ENCODE results near the gene KDM3B. TPM values are rescaled to one million over a fixed set of nuclear protein-coding genes. Genes with fewer than 3 reads are reported as not detected.
A peak's percentile ranks its signal among the peaks of the same experiment; 100 is the strongest.

Gene KDM3B
- total RNA-seq, 4 donors from 2014 or later = 21.8 to 96.4 (median 51.5) TPM

DNA sequence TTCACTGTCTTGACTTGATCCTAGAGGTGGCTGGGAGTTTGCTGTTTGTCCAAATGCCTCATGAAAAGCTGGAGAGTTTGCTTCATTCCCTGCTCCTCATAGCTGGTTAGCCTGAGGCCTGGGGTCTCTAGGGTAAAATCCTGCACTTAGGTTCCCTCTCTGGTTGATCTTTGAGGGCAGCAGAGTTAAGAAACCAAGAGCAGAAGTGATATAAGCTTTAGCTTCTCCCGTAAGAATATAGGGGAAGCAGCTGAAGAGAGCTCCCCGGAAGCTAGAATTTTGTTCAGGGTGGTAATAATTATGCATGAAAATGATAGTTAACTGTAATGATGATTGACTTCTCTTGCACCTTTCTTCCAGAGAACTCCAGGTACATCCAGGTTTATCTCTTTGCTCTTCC lies 13.0 kb upstream of the KDM3B start:
- intact Hi-C loops (cut with DNase I; ENCODE audit: low total_unique reads) = no loop called here
- Histone ChIP-seq H3K27me3 (no peaks in the 10 kb centered on the region), H3K9me3 (no peaks in the 10 kb centered on the region), H3K27ac (peak overlapping the region; percentile 92 to 100), H3K4me3 (peak overlapping the region; percentile 88 to 99), H3K4me1 (peaks cover 5 to 6% of the 10 kb centered on the region in 2 donors), H3K36me3 (no peaks in the 10 kb centered on the region)
- no peak for TF ChIP-seq POLR2A (IDR thresholded peaks at IDR 0.05)
- TF ChIP-seq, protein P1, sequence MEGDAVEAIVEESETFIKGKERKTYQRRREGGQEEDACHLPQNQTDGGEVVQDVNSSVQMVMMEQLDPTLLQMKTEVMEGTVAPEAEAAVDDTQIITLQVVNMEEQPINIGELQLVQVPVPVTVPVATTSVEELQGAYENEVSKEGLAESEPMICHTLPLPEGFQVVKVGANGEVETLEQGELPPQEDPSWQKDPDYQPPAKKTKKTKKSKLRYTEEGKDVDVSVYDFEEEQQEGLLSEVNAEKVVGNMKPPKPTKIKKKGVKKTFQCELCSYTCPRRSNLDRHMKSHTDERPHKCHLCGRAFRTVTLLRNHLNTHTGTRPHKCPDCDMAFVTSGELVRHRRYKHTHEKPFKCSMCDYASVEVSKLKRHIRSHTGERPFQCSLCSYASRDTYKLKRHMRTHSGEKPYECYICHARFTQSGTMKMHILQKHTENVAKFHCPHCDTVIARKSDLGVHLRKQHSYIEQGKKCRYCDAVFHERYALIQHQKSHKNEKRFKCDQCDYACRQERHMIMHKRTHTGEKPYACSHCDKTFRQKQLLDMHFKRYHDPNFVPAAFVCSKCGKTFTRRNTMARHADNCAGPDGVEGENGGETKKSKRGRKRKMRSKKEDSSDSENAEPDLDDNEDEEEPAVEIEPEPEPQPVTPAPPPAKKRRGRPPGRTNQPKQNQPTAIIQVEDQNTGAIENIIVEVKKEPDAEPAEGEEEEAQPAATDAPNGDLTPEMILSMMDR (IDR thresholded peaks at IDR 0.05) = no peak
- DNase-seq = no peak

DNA sequence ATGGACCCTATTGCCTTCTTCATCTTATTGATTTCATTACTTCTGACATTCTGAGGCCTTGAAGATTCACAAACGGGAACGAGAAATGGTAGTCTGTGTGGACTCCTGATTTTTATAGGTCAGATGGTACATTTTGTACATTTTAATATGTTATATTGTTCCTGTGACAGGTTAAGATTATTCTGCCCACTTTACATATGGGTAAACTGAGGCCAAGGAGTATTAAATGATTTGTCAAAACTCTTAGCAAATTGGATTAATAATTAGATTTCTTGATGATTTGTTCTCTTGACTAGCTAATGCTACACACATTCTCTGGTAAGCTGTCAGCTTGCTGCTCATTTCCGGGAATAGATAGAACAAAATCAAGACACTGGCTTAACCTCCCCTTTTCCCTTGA lies 12.5 kb upstream of the KDM3B start:
- Histone ChIP-seq H3K9me3 (no peaks in the 10 kb centered on the region), H3K27ac (peak overlapping the region in 1 of 2 donors; percentile 100), H3K27me3 (no peaks in the 10 kb centered on the region), H3K36me3 (no peaks in the 10 kb centered on the region), H3K4me1 (peaks cover 5 to 6% of the 10 kb centered on the region in 2 donors), H3K4me3 (no peak overlapping the region)
- no peak for DNase-seq
- TF ChIP-seq, protein P1 (IDR thresholded peaks at IDR 0.05) = no peak
- TF ChIP-seq POLR2A (IDR thresholded peaks at IDR 0.05) = no peak
- intact Hi-C loops (cut with DNase I; ENCODE audit: low total_unique reads) = no loop called here

DNA sequence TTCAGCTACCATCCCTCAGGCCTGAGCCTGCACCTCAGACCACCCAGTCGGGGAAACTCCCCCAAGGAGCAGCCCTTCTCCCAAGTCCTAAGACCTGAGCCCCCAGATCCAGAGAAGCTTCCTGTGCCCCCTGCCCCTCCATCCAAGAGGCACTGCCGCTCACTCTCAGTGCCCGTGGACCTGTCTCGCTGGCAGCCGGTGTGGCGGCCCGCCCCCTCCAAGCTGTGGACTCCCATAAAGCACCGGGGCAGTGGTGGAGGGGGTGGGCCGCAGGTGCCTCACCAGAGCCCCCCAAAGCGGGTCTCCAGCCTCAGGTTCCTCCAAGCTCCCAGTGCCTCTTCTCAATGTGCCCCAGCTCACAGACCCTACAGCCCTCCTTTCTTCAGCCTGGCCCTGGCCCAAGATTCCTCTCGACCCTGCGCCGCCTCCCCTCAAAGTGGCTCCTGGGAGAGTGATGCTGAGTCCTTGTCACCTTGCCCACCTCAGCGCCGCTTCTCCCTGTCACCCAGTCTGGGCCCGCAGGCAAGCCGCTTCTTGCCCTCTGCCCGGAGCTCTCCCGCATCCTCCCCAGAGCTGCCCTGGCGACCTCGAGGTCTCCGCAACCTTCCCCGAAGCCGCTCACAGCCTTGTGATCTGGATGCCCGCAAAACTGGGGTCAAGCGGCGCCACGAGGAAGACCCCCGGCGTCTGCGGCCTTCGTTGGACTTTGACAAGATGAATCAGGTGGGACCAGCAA lies 7.4 kb upstream of the KDM3B start:
- no peaks in the 10 kb centered on the region for H3K36me3 ChIP-seq
- no peaks in the 10 kb centered on the region for H3K9me3 ChIP-seq
- no peaks in the 10 kb centered on the region for H3K4me1 ChIP-seq
- intact Hi-C loops (cut with DNase I; ENCODE audit: low total_unique reads) = no loop called here
- DNase-seq = no peak
- no peak overlapping the region for H3K4me3 ChIP-seq
- no peak overlapping the region for H3K27ac ChIP-seq
- no peaks in the 10 kb centered on the region for H3K27me3 ChIP-seq
- TF ChIP-seq, protein P1 (IDR thresholded peaks at IDR 0.05) = no peak
- TF ChIP-seq POLR2A (IDR thresholded peaks at IDR 0.05) = no peak

DNA sequence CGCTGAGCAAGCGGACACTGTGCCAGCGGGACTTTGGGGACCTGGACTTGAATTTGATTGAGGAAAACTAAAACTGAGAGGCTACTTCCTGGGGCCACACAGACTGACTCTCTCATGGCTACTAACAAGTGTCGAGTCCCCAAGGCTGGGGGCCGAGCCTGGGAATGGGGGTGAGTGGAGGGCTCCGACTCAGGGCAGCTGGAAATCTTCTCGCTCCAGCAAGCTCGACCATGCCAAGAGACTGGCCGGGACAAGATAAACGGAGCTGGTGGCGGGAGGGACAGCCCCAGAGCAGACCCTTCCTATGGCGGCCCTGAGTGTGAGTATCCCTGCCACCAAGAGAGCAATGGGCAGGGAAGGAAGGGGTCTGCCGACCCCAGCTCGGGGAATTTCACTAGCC lies 5.6 kb upstream of the KDM3B start:
- no peak for DNase-seq
- H3K27ac ChIP-seq = no peak overlapping the region
- no peak for TF ChIP-seq POLR2A (IDR thresholded peaks at IDR 0.05)
- TF ChIP-seq, protein P1 (IDR thresholded peaks at IDR 0.05) = no peak
- intact Hi-C loops (cut with DNase I; ENCODE audit: low total_unique reads) = no loop called here
- H3K27me3 ChIP-seq = no peaks in the 10 kb centered on the region
- H3K4me3 ChIP-seq = no peak overlapping the region
- no peaks in the 10 kb centered on the region for H3K4me1 ChIP-seq
- no peaks in the 10 kb centered on the region for H3K9me3 ChIP-seq
- H3K36me3 ChIP-seq = no peaks in the 10 kb centered on the region

DNA sequence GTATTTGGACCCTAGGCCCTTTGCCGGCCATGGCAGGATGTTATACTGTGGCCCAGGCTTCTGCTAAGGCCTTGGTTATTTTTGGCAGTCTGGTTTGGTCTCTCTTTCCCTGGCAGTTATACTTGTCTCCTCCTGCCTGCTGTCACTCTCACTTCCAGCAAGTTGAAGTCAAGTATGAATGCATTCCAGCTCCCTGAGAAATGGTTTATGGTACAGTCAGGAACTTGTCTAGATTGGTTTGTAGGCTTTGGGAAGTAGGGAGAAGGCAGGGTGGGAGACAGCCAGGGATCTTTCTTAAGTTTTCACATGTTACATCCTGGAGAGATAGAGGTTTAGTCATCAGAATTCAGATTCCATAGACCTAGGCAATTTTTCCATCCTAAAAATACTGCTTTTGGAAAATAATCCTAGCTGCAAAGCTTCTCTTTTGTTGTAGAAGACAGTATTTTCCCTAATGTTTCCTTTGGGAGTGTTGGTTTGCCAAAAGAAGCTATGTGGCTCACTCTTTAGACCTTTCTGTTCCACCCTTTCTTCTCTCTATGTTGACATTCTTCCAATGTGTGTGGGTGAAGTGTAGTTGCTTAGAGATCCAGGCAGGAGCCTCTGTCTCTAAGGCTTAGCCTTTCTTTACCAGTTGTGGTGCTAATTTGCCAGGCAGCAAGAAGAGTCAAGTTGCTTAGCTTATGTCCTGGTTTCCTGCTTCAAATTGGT lies 2.5 kb upstream of the KDM3B start:
- H3K36me3 ChIP-seq = no peaks in the 10 kb centered on the region
- TF ChIP-seq, protein P1 (IDR thresholded peaks at IDR 0.05) = no peak
- no peak for TF ChIP-seq POLR2A (IDR thresholded peaks at IDR 0.05)
- intact Hi-C loops (cut with DNase I; ENCODE audit: low total_unique reads) = no loop called here
- no peaks in the 10 kb centered on the region for H3K27me3 ChIP-seq
- peaks cover 1 to 12% of the 10 kb centered on the region in 2 donors for H3K4me1 ChIP-seq
- DNase-seq = no peak
- no peak overlapping the region for H3K4me3 ChIP-seq
- H3K27ac ChIP-seq = no peak overlapping the region
- no peaks in the 10 kb centered on the region for H3K9me3 ChIP-seq

Data from uterus (tissue), 4 donors.